B cell (primary cell): ENCODE data around the gene PCDHGA8. TPM values are rescaled to one million over a fixed set of nuclear protein-coding genes. Genes with fewer than 3 reads are reported as not detected.
A peak's percentile ranks its signal among the peaks of the same experiment; 100 is the strongest.
"Not testable (repeated sequence)": the region's sequence is repeated elsewhere in the genome, so short reads cannot be mapped to it uniquely, and the experiment has no call there.

Experiments used
- ATAC-seq: fragments of 200-7000 bp; cut with Tn5 transposase; one replicate; pipeline ENCODE4 v1.10.0; 2021; ENCODE audit warnings: low read depth, mild to moderate bottlenecking, moderate number of reproducible peaks, moderate library complexity
- CTCF ChIA-PET: fragments of 350-600 bp; sonication (Branson Sonifier 250); formaldehyde crosslinking; loops from one replicate; lab custom pipeline; 2021; ENCODE audit warnings: antibody characterized with exemption, inconsistent platforms; lab: Charles Lee
- POLR2A ChIA-PET: fragments of 350-600 bp; sonication (Branson Sonifier 250); formaldehyde crosslinking; loops from one replicate; lab custom pipeline; 2021; ENCODE audit warnings: antibody characterized with exemption; lab: Charles Lee
- DNase-seq: peaks from one replicate; pipeline ENCODE4 v3.0.0; 2013
- H2AFZ ChIP-seq: 2 replicates; pipeline ENCODE4 v1.6.1; 2012; ENCODE audit warnings: mild to moderate bottlenecking, low read depth, low read length; ENCODE audit not compliant: insufficient read depth, poor library complexity, severe bottlenecking
- H3K27ac ChIP-seq, 2 donors: 1 replicate in 1 of 2; 2 replicates in 1 of 2; pipeline ENCODE4 v1.5.1; 2012 to 2013; ENCODE audit warnings: low read length in 2 of 2, mild to moderate bottlenecking in 2 of 2, moderate library complexity in 1 of 2
- H3K27me3 ChIP-seq, 4 experiments: fragments of 200-600 bp in 1 of 4; sonication (generic) in 1 of 4; replicated peaks in 1 of 4; 1 replicate in 2 of 4; 2 replicates in 2 of 4; pipeline versions ENCODE4 v1.6.1 to v1.7.0; 2013 to 2016; ENCODE audit warnings: low read length in 3 of 4, mild to moderate bottlenecking in 2 of 4, mixed read lengths in 1 of 4, moderate library complexity in 1 of 4; ENCODE audit not compliant: insufficient read depth in 4 of 4, control insufficient read depth in 3 of 4; ENCODE audit errors: control extremely low read depth in 1 of 4
- H3K36me3 ChIP-seq, 2 experiments: replicated peaks in 1 of 2; 1 replicate in 1 of 2; 2 replicates in 1 of 2; pipeline versions ENCODE4 v1.6.1 to v1.7.1; 2013; ENCODE audit warnings: low read length in 1 of 2; ENCODE audit not compliant: insufficient read depth in 2 of 2, control insufficient read depth in 1 of 2; ENCODE audit errors: control extremely low read depth in 1 of 2, extremely low read depth in 1 of 2
- H3K4me1 ChIP-seq, 2 donors: fragments of 200-600 bp in 1 of 2; sonication (generic) in 1 of 2; 1 replicate in 1 of 2; 2 replicates in 1 of 2; pipeline versions ENCODE4 v1.5.1 to v1.6.1; 2013 to 2017; ENCODE audit warnings: low read length in 2 of 2; ENCODE audit not compliant: control insufficient read depth in 2 of 2, insufficient read depth in 2 of 2
- H3K4me2 ChIP-seq: replicated peaks from 2 replicates; pipeline ENCODE3; 2012; ENCODE audit warnings: mild to moderate bottlenecking, low read depth, low read length; ENCODE audit not compliant: poor library complexity, severe bottlenecking
- H3K4me3 ChIP-seq, 5 experiments: fragments of 200-600 bp in 1 of 5; sonication (generic) in 1 of 5; 1 replicate in 3 of 5; 2 replicates in 2 of 5; pipeline versions ENCODE4 v1.5.1 to v1.7.0; 2011 to 2016; ENCODE audit warnings: low read length in 4 of 5, mild to moderate bottlenecking in 4 of 5, low read depth in 2 of 5, control low read depth in 1 of 5, moderate library complexity in 1 of 5; ENCODE audit not compliant: insufficient read depth in 1 of 5; ENCODE audit errors: control extremely low read depth in 1 of 5, extremely low read depth in 1 of 5
- H3K79me2 ChIP-seq: fragments of 200-600 bp; sonication (generic); one replicate; pipeline ENCODE4 v1.6.0; 2016; ENCODE audit warnings: low read length; ENCODE audit not compliant: control insufficient read depth, insufficient read depth
- H3K9ac ChIP-seq: fragments of 200-600 bp; sonication (generic); 2 replicates; pipeline ENCODE4 v1.6.1; 2017; ENCODE audit warnings: mild to moderate bottlenecking, low read length, moderate library complexity
- H3K9me3 ChIP-seq, 3 donors: one replicate each; pipeline versions ENCODE4 v1.6.1 to v1.7.1; 2013; ENCODE audit warnings: low read length in 2 of 3; ENCODE audit not compliant: control insufficient read depth in 2 of 3, insufficient read depth in 1 of 3; ENCODE audit errors: control extremely low read depth in 1 of 3
- H4K20me1 ChIP-seq: 2 replicates; pipeline ENCODE4 v1.6.0; 2012; ENCODE audit warnings: mild to moderate bottlenecking, low read length; ENCODE audit not compliant: insufficient read depth, control insufficient read depth, poor library complexity, severe bottlenecking
- H3K27ac Mint-ChIP-seq: one replicate; pipeline ENCODE4 v1.8.0; 2021; ENCODE audit warnings: mixed read lengths
- H3K27me3 Mint-ChIP-seq: one replicate; pipeline ENCODE4 v1.8.0; 2021; ENCODE audit warnings: mixed read lengths
- H3K4me1 Mint-ChIP-seq: one replicate; pipeline ENCODE4 v1.8.0; 2021; ENCODE audit warnings: mixed read lengths
- H3K4me3 Mint-ChIP-seq: one replicate; pipeline ENCODE4 v1.8.0; 2021; ENCODE audit warnings: mixed read lengths
- H3K9me3 Mint-ChIP-seq: one replicate; pipeline ENCODE4 v1.8.0; 2022; ENCODE audit warnings: mixed read lengths; ENCODE audit not compliant: insufficient read depth
- CTCF ChIP-seq: fragments of 200-600 bp; IDR thresholded peaks from one replicate; pipeline ENCODE4 v1.8.0; 2022; ENCODE audit warnings: antibody characterized with exemption, mild to moderate bottlenecking
- EZH2 ChIP-seq: IDR thresholded peaks from 2 replicates; pipeline ENCODE4 v1.6.1; 2012; ENCODE audit warnings: borderline replicate concordance, low read depth, mild to moderate bottlenecking, moderate library complexity, low read length; ENCODE audit not compliant: insufficient read depth, poor library complexity, severe bottlenecking
- WGBS: methylation state at CpG from one replicate; pipeline ENCODE4 v1.1.5; 2013; ENCODE audit warnings: missing lambda C conversion rate; ENCODE audit not compliant: insufficient coverage; 5-methylcytosine and 5-hydroxymethylcytosine counted together
- intact Hi-C: fragments of 100-400 bp; cut with micrococcal nuclease; formaldehyde crosslinking; loops from one replicate; pipeline ENCODE4 v1.10.0; 2022
- polyA plus RNA-seq: library from polyadenylated mRNA; depleted of rRNA; stranded (reverse); fragments of >200 nt; gene quantifications from 2 replicates; pipeline ENCODE4 v1.2.3, GENCODE V29; 2012
- total RNA-seq, 2 donors: library from RNA; stranded (reverse); fragments of 120-200 nt in 1 of 2; gene quantifications; 1 replicate in 1 of 2; 2 replicates in 1 of 2; pipeline versions ENCODE4 v1.2.3 to v1.2.4, GENCODE V29; 2013 to 2022

Gene PCDHGA8
- total and polyA plus RNA-seq, 2 donors (not counting 1 experiment from before 2014, with no cell fraction given), result 0.21 to 1.2 TPM

GRCh38 chr5:141387557-141388311, 4.7 kb upstream of the PCDHGA8 start, which contains the start of gene PCDHGB4:
Gene PCDHGB4 (plus strand): TSS chr5:141387698. CDS start chr5:141387885, 187 bp downstream.
- H3K9ac ChIP-seq, H3K4me2 ChIP-seq, intact Hi-C loops, H2AFZ ChIP-seq, H4K20me1 ChIP-seq, H3K27ac ChIP-seq, H3K79me2 ChIP-seq, H3K4me3 ChIP-seq, POLR2A ChIA-PET, H3K4me1 ChIP-seq, H3K9me3 Mint-ChIP-seq, H3K36me3 ChIP-seq, H3K4me1 Mint-ChIP-seq, H3K27ac Mint-ChIP-seq: not testable (repeated sequence)
- Mint-ChIP-seq H3K27me3 (peaks cover 64% of the 10 kb centered on the region), H3K4me3 (peak within 1 kb of the TSS; percentile 45)
- TF ChIP-seq CTCF, result peak; percentile 24
- CTCF ChIA-PET, result interaction anchor here (1.1 to 1.3 kb wide), 2 partner anchors 26 to 176 kb away, joined by 3 to 4 read pairs; partner anchors contain the start of gene PCDHGA10
- Histone ChIP-seq H3K27me3 (peaks cover 0 to 60% (median 39%) of the 10 kb centered on the region in 4 experiments), H3K9me3 (peaks cover 6 to 48% (median 27%) of the 10 kb centered on the region in 3 donors)
- DNase-seq (peak; percentile 8), ATAC-seq (peak; percentile 65)
- 55% methylated on average over 11 of the region's 40 CpGs for WGBS

GRCh38 chr5:141388661-141389060, 3.8 kb upstream of the PCDHGA8 start:
- WGBS, result 80% methylated on average over 2 of the region's 10 CpGs
- Mint-ChIP-seq H3K9me3 (peaks cover 11% of the 10 kb centered on the region), H3K27me3 (peaks cover 64% of the 10 kb centered on the region), H3K4me1 (peaks cover 3% of the 10 kb centered on the region), H3K4me3 (no peak overlapping the region), H3K27ac (no peak overlapping the region)
- ChIA-PET POLR2A (no interaction called here), CTCF (no interaction called here)
- Histone ChIP-seq H4K20me1 (no peaks in the 10 kb centered on the region), H3K9me3 (peaks cover 5 to 48% (median 31%) of the 10 kb centered on the region in 3 donors), H3K4me3 (no peak overlapping the region), H3K36me3 (no peaks in the 10 kb centered on the region), H3K79me2 (no peaks in the 10 kb centered on the region), H3K27ac (no peak overlapping the region), H3K4me2 (no peak overlapping the region), H3K9ac (no peak overlapping the region), H2AFZ (no peak overlapping the region), H3K4me1 (no peaks in the 10 kb centered on the region), H3K27me3 (peaks cover 0 to 60% (median 38%) of the 10 kb centered on the region in 4 experiments)
- intact Hi-C loops, result no loop called here
- TF ChIP-seq EZH2 (no peak), CTCF (no peak)
- DNase-seq (no peak), ATAC-seq (no peak)
